ENCODE measurements around the gene ACBD6. TPM values are rescaled to one million over a fixed set of nuclear protein-coding genes. Genes with fewer than 3 reads are reported as not detected.

ACBD6 gene
- total RNA-seq, 2 donors from 2014 or later: 43.2 to 54.5 TPM

DNA sequence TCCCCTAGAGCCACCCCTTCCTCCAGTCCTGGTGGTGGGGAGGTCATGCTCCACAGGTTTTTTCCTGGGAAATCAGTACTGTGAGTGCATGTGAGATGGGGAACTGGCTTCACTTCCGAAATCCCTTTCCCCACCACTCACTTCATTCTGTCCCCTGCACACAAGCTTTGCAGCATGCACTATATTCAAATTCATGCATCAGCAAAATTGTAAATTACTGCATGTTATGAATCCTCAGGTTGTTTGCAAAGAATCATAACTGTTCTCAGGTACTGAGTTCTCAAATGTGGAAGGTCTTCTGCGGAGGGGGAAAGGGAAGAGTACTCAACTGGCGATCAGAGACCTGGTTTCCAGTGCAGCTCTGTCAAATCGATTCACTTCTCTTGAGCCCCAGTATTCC lies 230.0 kb downstream of the ACBD6 start:
- Mint-ChIP-seq H3K27me3 (ENCODE audit: insufficient read depth) (no peaks in the 10 kb centered on the region), H3K27ac (no peak overlapping the region), H3K9me3 (no peaks in the 10 kb centered on the region), H3K36me3 (ENCODE audit: low read depth) (peaks cover 33% of the 10 kb centered on the region), H3K4me1 (peaks cover 20% of the 10 kb centered on the region), H3K4me3 (no peak overlapping the region)
- Histone ChIP-seq H3K4me3 (ENCODE audit: low read length) (no peak overlapping the region), H3K27me3 (ENCODE audit: control insufficient read depth, insufficient read depth, low read length, poor library complexity, severe bottlenecking) (no peaks in the 10 kb centered on the region), H3K4me1 (ENCODE audit: control insufficient read depth, insufficient read depth, low read length) (no peaks in the 10 kb centered on the region), H3K27ac (ENCODE audit: low read depth, low read length) (no peak overlapping the region), H3K9me3 (ENCODE audit: control insufficient read depth, low read length) (no peaks in the 10 kb centered on the region), H3K9ac (ENCODE audit: extremely low read depth, low read length, poor library complexity, severe bottlenecking) (no peak overlapping the region), H3K36me3 (ENCODE audit: control insufficient read depth, insufficient read depth, low read length) (peaks cover 13% of the 10 kb centered on the region)
- no peak for DNase-seq
- WGBS, 2 experiments (ENCODE audit: insufficient coverage in 1 of 2, insufficient read length in 1 of 2): 57 to 85% methylated on average over 2 to 4 of the region's 4 CpGs
- TF ChIP-seq, protein P1, sequence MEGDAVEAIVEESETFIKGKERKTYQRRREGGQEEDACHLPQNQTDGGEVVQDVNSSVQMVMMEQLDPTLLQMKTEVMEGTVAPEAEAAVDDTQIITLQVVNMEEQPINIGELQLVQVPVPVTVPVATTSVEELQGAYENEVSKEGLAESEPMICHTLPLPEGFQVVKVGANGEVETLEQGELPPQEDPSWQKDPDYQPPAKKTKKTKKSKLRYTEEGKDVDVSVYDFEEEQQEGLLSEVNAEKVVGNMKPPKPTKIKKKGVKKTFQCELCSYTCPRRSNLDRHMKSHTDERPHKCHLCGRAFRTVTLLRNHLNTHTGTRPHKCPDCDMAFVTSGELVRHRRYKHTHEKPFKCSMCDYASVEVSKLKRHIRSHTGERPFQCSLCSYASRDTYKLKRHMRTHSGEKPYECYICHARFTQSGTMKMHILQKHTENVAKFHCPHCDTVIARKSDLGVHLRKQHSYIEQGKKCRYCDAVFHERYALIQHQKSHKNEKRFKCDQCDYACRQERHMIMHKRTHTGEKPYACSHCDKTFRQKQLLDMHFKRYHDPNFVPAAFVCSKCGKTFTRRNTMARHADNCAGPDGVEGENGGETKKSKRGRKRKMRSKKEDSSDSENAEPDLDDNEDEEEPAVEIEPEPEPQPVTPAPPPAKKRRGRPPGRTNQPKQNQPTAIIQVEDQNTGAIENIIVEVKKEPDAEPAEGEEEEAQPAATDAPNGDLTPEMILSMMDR (conservative IDR thresholded peaks at IDR 0.05): no peak

GRCh38 chr1:180271272-180272255 lies 230.8 kb downstream of the ACBD6 start:
- H3K36me3 ChIP-seq (ENCODE audit: control insufficient read depth, insufficient read depth, low read length): peaks cover 13% of the 10 kb centered on the region
- Mint-ChIP-seq H3K4me3 (no peak overlapping the region), H3K9me3 (no peaks in the 10 kb centered on the region), H3K27ac (peak overlapping the region; percentile 75), H3K27me3 (ENCODE audit: insufficient read depth) (no peaks in the 10 kb centered on the region), H3K36me3 (ENCODE audit: low read depth) (peaks cover 33% of the 10 kb centered on the region), H3K4me1 (peaks cover 20% of the 10 kb centered on the region)
- no peak overlapping the region for H3K4me3 ChIP-seq (ENCODE audit: low read length)
- WGBS, 2 experiments (ENCODE audit: insufficient coverage in 1 of 2, insufficient read length in 1 of 2): 68 to 80% methylated on average over 15 to 23 of the region's 23 CpGs
- TF ChIP-seq, protein P1 (conservative IDR thresholded peaks at IDR 0.05): no peak
- H3K9ac ChIP-seq (ENCODE audit: extremely low read depth, low read length, poor library complexity, severe bottlenecking): no peak overlapping the region
- no peak overlapping the region for H3K27ac ChIP-seq (ENCODE audit: low read depth, low read length)
- no peaks in the 10 kb centered on the region for H3K9me3 ChIP-seq (ENCODE audit: control insufficient read depth, low read length)
- no peaks in the 10 kb centered on the region for H3K27me3 ChIP-seq (ENCODE audit: control insufficient read depth, insufficient read depth, low read length, poor library complexity, severe bottlenecking)
- DNase-seq: peak; percentile 56
- H3K4me1 ChIP-seq (ENCODE audit: control insufficient read depth, insufficient read depth, low read length): no peaks in the 10 kb centered on the region

GRCh38 chr1:180270530-180271271 lies 231.7 kb downstream of the ACBD6 start:
- peaks cover 25% of the 10 kb centered on the region for H3K36me3 Mint-ChIP-seq (ENCODE audit: low read depth)
- Histone ChIP-seq H3K4me3 (ENCODE audit: low read length) (no peak overlapping the region), H3K4me1 (ENCODE audit: control insufficient read depth, insufficient read depth, low read length) (no peaks in the 10 kb centered on the region), H3K27ac (ENCODE audit: low read depth, low read length) (no peak overlapping the region), H3K9ac (ENCODE audit: extremely low read depth, low read length, poor library complexity, severe bottlenecking) (no peak overlapping the region), H3K36me3 (ENCODE audit: control insufficient read depth, insufficient read depth, low read length) (peaks cover 13% of the 10 kb centered on the region), H3K9me3 (ENCODE audit: control insufficient read depth, low read length) (no peaks in the 10 kb centered on the region), H3K27me3 (ENCODE audit: control insufficient read depth, insufficient read depth, low read length, poor library complexity, severe bottlenecking) (no peaks in the 10 kb centered on the region)
- 72 to 81% methylated on average over 5 to 8 of the region's 8 CpGs for WGBS, 2 experiments (ENCODE audit: insufficient coverage in 1 of 2, insufficient read length in 1 of 2)
- DNase-seq: peak; percentile 40
- H3K4me1 Mint-ChIP-seq: peaks cover 20% of the 10 kb centered on the region
- H3K4me3 Mint-ChIP-seq: no peak overlapping the region
- no peaks in the 10 kb centered on the region for H3K9me3 Mint-ChIP-seq
- TF ChIP-seq, protein P1 (conservative IDR thresholded peaks at IDR 0.05): peak; percentile 0
- H3K27me3 Mint-ChIP-seq (ENCODE audit: insufficient read depth): peaks cover 3% of the 10 kb centered on the region
- peak overlapping the region; percentile 75 for H3K27ac Mint-ChIP-seq

Measured in endodermal cell (in vitro differentiated cells).